ENCODE data around the gene MYBPC2.

- TF ChIP-seq CTCF (IDR thresholded peaks at IDR 0.05), result no peak
- TF ChIP-seq EP300 (IDR thresholded peaks at IDR 0.05; ENCODE audit: borderline replicate concordance in 1 of 2, low read depth in 1 of 2, low read length in 1 of 2), result no peak
- no peak; the same call in 1 of the 2 replicates for TF ChIP-seq TCF12 (IDR thresholded peaks at IDR 0.05)
- TF ChIP-seq EZH2phosphoT487 (IDR thresholded peaks at IDR 0.05; ENCODE audit: borderline replicate concordance, low read depth), result no peak
- TF ChIP-seq NRF1 (IDR thresholded peaks at IDR 0.05; ENCODE audit: low read depth, low read length), result no peak
- TF ChIP-seq USF2 (IDR thresholded peaks at IDR 0.05; ENCODE audit: borderline replicate concordance, low read depth, low read length), result no peak
- TF ChIP-seq MXI1 (IDR thresholded peaks at IDR 0.05; ENCODE audit: low read depth, low read length), result no peak
- TF ChIP-seq YY1 (IDR thresholded peaks at IDR 0.05; ENCODE audit: low read depth), result no peak
Observed at GRCh38 chr19:50383001-50383851, 49.5 kb upstream of the MYBPC2 start.

All from SK-N-SH (cell line).